HG03520 (cell line): ENCODE measurements around the gene SAFB2.
"Not testable (repeated sequence)": the region's sequence is repeated elsewhere in the genome, so short reads cannot be mapped to it uniquely, and the experiment has no call there.

Source experiments
- ATAC-seq: cut with Tn5 transposase; IDR thresholded peaks from one replicate; pipeline ENCODE4 v1.9.1; 2021; ENCODE audit warnings: mild to moderate bottlenecking, moderate library complexity; ENCODE audit not compliant: unreplicated experiment

SAFB2 gene

GRCh38 chr19:5608766-5609165 is 13.8 kb downstream of the SAFB2 start:
- ATAC-seq: not testable (repeated sequence)

GRCh38 chr19:5608291-5608690 is 14.3 kb downstream of the SAFB2 start:
- no peak for ATAC-seq

DNA sequence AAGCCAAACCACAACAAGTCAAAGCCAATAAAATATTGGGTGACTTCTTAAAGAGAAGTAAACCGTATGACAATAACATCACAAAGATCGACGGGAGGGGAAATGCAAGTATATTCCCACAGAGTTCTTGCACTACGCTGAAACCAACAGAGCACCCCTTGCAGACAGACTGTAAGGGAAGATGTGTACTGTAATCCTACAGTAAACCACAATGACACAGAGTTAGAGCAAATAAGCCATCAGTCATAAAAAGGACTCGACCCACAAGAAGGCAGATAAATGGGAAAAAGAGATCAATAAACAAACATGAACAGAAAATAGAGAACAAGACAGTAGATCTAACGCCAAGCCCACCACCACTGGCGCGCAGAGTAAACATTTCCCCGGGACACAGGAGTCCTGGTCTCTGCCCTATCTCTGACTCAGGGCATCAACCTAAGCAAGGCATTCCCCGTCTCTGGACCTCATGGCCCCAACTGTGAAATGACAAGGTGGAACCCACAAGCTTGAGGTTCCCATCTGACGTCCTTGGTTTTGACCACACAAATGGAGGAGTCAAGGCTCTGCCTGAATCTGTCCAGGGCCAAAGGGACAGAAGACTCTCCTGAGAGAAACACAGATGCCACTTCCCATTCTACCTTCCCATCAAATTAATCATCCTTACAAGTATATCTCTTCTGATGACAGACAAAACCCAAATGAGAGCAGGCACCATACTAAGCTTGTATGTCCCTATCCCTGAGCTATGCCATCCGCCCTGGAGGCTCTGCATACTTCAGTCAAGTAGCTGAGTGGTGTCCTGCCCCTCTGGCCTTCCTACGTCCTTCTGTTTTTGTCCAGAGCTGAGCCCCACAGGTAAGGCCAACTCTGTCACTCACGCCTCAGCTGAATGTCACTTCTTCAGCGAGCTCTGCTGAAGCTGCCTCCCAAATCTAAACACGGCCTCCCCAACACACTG is 15.0 kb downstream of the SAFB2 start:
- ATAC-seq: no peak

DNA sequence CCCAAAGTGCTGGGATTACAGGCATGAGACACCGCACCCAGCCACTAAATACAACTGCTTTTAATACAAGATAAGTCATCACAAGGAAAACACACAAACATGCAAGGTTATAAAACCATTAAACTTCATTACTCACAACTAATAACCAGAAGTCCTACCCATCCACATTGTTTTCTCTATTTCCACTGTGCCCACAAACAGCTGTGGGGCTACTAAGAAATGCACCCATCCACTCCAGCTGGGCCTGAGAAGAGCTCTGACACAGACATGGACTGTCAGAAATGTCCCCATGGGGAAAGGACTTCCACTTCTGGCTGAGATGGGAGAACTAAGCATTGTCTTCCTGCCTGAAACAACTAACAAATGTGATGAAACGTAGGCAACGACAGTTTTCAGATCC is 17.2 kb downstream of the SAFB2 start:
- ATAC-seq: no peak

GRCh38 chr19:5603626-5604025 is 18.9 kb downstream of the SAFB2 start:
- ATAC-seq: no peak

DNA sequence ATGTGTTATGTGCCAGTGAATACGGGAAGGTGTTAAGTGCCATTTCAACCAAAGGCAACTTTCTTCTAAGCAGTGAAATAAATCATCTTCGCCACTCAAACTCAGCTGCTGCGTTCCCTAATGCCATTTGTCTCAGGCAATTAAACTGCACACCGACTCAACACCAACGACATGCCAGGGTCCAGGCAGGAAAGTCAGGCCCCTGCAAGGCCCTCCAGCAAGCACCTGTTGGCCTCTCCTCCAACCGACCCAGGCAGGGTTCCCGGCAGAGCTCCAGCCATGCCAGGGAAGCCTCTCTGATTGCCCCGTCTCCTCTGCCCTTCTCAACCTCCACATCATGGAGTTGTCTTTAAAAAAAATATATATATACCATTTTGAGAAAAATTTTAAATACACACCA is 21.8 kb downstream of the SAFB2 start:
- ATAC-seq: no peak

- no peak for ATAC-seq
Observed at GRCh38 chr19:5595745-5596144, 26.8 kb downstream of the SAFB2 start.

DNA sequence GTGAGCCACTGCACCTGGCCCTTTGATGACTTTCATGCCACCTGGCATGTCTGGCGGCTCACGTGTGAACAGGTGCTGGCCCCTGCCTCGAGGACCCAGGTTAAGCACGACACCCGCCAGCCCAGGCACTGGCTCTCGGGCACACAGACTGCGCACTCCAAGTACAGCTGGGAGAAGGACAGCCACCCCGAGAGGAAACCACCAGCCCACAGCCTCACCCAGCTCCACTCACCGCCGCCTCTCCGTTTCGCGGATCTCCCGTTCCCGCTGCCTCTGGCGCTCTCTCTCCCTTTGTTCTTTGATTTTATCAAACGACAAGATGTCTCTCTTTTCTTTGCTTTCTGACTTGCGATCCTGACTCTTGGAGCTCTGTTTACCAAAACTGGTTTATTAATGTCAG is 27.4 kb downstream of the SAFB2 start:
- no peak for ATAC-seq

DNA sequence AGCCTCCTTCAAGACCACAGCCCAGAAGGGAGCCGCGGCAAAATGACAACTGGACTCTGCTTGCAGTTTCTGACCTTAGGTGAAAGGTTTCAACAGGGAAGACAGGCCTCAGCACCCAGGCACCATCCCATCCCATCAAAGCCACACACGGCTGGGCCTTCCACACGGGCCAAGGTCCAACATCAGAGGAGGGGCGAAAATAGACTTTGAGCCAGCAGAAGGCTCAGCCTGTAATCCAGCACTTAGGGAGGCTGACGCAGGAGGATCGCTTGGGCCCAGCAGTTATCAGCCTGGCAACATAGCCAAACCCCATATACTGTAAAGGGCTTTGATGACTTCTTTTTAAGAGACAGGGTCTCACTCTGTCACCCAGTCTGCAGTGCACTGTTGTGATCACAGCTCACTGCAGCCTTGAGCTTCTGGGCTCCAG is 28.0 kb downstream of the SAFB2 start:
- ATAC-seq: no peak

DNA sequence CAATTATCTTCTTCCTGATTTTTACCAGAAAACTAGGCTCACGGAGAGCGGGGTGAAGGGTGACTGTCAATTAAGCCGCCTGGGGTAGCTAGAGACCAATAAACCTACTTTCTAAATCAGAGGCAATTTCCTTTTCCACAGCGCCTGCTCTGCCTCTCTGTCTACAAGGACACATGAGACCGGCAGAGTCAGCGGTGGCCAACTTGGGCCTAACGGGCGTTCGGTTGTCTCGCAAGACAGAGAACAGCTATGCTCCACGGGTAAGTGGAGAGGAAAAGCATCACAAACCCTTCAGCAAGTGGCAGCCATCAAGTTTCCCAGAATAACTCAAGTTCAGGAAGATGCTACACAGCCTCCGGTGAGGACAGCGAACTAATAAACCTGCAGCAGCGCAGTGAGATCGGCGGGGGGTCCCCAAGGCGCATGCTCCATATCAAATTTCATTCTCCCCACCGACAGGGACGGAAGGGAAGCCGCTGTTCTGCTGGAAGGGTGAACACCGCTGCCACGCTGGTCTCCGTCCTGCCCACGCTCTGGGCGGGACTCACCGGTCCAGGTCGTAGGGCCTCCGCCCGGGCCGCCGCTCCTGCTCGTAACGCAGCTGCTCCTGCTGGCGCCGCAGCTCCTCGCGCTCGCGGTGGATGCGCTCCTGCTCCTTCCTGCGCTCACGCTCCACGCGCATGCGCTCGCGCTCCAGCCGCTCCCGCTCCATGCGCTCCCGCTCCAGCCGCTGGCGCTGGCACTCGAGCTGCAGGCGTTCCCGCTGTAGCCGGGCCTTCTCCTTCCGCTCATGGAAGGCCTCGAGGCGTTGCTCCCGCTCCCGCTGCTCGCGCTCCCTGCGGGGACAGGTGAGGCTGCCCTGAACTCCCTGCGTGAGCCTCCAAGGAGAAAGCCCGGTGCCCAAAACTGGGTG is 29.0 kb downstream of the SAFB2 start:
- no peak for ATAC-seq

DNA sequence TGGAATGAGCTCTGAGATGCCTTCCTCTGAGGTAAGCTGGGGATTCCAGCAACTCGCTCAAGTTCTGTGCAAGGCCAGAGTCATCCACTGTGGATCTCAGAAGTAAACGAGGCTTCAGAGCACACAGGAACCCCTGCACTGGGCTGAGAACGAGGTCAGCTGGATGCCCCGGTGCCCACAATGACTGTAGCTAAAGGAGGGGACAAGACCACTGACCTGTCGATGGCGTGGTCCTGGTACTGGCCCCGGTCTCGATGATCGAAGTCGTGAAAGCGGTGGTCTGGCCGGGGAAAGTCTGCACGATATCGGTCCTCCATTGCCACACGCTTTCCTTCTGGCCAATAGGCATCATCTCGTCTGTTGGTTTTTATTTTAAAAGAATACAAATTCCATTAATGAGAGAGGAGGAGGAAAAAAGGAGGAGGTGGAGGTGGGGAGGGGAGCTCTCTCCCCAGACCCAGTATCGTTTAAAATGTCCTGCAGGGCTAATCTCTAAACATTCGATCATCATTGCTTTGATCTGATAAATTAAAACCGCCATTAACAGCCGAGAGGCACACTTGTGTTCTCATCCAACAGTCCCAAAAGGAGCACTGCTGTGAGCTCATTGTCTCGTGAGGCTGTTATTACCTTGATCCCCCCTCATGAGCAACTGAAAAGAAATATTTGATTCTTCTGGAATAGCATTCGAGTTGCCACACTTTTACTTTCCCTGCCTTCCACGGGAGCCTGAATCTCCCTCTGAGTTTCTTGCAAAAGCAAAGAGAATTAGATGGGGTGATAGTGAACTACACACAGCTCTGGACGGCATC is 29.8 kb downstream of the SAFB2 start:
- ATAC-seq: no peak

- ATAC-seq: no peak
Observed at GRCh38 chr19:5591476-5591875, 31.1 kb downstream of the SAFB2 start.

GRCh38 chr19:5590865-5591154 is 31.8 kb downstream of the SAFB2 start:
- ATAC-seq: no peak

DNA sequence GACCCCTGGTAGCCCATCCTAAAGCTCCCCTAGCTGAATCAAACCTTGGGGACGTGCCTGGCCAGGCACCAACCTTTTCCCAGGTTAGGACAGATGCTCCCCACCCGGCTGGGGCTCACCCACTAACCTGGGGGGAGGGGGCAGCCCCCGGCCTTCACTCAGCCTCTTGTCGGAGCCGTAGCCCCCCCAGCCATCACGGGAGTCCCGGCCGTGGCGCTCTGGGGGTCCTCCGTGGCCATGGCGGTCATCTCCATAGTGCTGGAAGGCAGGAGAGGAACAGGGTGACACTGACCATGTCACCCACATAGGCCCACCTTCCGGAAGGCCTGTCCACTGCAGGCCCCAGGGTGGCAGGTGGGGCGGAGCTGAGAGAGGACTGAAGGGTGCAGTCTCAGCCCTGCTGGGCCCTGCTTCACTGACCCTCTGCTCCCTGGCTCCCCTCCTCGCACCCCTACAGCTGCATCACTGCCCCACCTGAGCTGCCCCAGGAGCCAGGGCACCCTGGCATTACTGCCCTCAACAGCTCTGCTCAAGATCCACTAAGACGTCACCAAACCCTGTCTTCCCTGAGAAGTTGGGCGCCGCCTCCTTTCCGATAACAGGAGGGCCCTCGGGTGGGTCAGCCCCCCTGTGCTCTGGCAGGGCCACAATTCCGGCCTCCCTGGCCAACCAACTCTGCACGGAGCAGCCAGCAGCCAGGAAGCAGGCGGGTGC is 32.3 kb downstream of the SAFB2 start:
- ATAC-seq: no peak

- ATAC-seq: no peak
Observed at GRCh38 chr19:5588906-5589676, 33.5 kb downstream of the SAFB2 start.

DNA sequence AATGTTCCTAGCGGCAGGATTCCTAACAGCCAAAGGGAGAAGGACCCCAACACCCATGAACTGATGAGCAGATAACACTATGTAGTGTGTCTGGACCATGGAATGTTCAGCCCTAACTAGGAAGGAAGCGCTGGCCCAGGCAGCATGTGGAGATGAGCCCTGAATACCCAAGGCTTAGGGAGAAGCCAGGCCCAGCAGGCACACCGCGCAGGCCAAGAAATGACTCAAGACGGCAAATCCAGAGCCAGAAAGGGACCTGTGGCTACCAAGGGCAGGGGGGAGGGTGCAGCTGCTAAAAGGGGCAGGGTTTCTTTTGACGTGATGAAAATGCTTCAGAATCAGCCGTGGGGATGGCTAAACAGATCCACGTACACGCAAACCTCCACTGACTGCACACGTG is 34.1 kb downstream of the SAFB2 start:
- no peak for ATAC-seq

- ATAC-seq: no peak
Observed at GRCh38 chr19:5587661-5588060, 34.9 kb downstream of the SAFB2 start.

DNA sequence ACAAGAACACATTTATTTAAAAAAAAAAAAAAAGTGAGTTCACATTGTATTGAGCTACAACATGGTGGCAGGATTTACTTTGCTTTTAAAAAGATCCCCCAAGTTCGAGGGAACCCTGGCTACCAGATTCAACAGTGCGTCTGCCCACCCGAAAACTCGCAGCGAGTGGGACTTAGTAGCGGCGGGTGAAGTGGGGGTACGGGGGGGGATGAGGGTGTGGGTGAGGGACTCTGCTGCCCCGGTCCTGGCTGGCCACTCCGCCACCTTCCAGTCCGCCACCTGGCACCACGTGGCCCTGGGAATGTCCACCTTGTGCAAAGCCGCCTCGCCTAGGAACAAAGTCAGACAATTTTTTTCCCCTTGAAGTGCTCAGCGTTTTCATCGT is 35.5 kb downstream of the SAFB2 start:
- ATAC-seq: no peak

DNA sequence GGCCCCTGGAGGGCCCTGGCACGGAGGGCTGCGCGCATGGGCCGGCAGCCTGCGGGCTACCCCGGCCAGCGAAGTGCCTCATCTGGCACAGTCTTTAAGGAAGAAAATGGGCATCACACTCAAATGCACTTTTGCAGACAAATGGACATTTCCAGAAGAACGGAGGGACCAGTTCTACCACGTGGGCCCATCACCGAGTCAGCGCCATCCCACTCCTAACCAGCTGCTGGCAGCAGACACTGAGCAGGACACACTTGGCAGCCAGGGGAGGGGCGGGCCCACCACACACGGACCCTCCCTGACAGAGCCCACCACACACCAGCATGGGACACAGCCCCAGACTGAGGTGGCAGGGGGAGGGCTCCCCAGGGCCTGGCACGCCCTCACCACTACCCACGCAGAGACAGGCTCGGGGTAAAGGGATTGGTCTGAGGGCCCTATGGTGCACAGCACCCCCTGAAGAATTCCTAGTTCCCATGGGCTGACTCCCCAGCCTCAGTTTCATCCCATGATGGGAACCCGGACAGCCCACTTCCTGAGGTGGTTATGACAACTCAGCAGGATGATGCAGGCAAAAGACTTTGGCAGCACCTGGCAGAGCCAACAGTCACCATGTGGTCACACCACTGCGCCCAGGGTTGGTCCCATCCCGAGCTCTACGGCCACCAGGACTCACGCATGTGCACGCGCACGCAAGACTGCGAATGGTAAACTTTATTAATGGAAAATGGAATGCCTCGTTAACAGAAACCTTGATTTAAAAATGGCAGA is 36.1 kb downstream of the SAFB2 start:
- no peak for ATAC-seq
